KMS-11 (cell line): Measurements from ENCODE around the gene BRSK1.

ENCODE experiments used
- H2AFZ ChIP-seq: fragments of 200-600 bp; sonication (generic); 2 replicates; pipeline ENCODE4 v1.6.1; 2016; ENCODE audit warnings: antibody characterized with exemption, mixed run types, low read depth
- H3K27ac ChIP-seq: fragments of 200-600 bp; sonication (generic); 2 replicates; pipeline ENCODE4 v1.6.1; 2016; ENCODE audit warnings: mild to moderate bottlenecking, mixed run types
- H3K27me3 ChIP-seq: fragments of 200-600 bp; sonication (generic); 2 replicates; pipeline ENCODE4 v1.6.1; 2017; ENCODE audit warnings: mild to moderate bottlenecking, low read depth, mixed run types, moderate library complexity; ENCODE audit not compliant: insufficient read depth
- H3K36me3 ChIP-seq: fragments of 200-600 bp; sonication (generic); 2 replicates; pipeline ENCODE4 v1.6.1; 2017; ENCODE audit warnings: mild to moderate bottlenecking, mixed run types; ENCODE audit not compliant: insufficient read depth
- H3K4me1 ChIP-seq: fragments of 200-600 bp; sonication (generic); 2 replicates; pipeline ENCODE4 v1.6.1; 2016; ENCODE audit warnings: mild to moderate bottlenecking, low read depth, mixed run types; ENCODE audit not compliant: poor library complexity, severe bottlenecking
- H3K4me2 ChIP-seq: fragments of 200-600 bp; sonication (generic); 2 replicates; pipeline ENCODE4 v1.7.0; 2016; ENCODE audit warnings: mild to moderate bottlenecking, mixed run types
- H3K4me3 ChIP-seq: fragments of 200-600 bp; sonication (generic); IDR thresholded peaks from 2 replicates; pipeline ENCODE4 v1.6.1; 2017; ENCODE audit warnings: low read depth, low read length, mixed read lengths; ENCODE audit not compliant: insufficient read depth
- H3K79me2 ChIP-seq: fragments of 200-600 bp; sonication (generic); 2 replicates; pipeline ENCODE4 v1.6.1; 2016; ENCODE audit warnings: low read depth, mixed run types; ENCODE audit not compliant: insufficient read depth
- H3K9ac ChIP-seq: fragments of 200-600 bp; sonication (generic); 2 replicates; pipeline ENCODE4 v1.6.1; 2016; ENCODE audit warnings: mild to moderate bottlenecking, mixed run types
- H4K20me1 ChIP-seq: fragments of 200-600 bp; sonication (generic); 2 replicates; pipeline ENCODE4 v1.6.1; 2016; ENCODE audit warnings: mild to moderate bottlenecking, mixed run types; ENCODE audit not compliant: insufficient read depth
- TF ChIP-seq, protein P1 (sequence below): fragments of 200-600 bp; sonication (generic); conservative IDR thresholded peaks from 2 replicates; pipeline ENCODE4 v1.6.1; 2017; ENCODE audit warnings: low read depth, mild to moderate bottlenecking, antibody characterized with exemption, low read length, moderate library complexity, mixed read lengths

Gene BRSK1

GRCh38 chr19:55305983-55306562 lies 22.3 kb downstream of the BRSK1 start:
- H2AFZ ChIP-seq = no peak overlapping the region
- TF ChIP-seq, protein P1, sequence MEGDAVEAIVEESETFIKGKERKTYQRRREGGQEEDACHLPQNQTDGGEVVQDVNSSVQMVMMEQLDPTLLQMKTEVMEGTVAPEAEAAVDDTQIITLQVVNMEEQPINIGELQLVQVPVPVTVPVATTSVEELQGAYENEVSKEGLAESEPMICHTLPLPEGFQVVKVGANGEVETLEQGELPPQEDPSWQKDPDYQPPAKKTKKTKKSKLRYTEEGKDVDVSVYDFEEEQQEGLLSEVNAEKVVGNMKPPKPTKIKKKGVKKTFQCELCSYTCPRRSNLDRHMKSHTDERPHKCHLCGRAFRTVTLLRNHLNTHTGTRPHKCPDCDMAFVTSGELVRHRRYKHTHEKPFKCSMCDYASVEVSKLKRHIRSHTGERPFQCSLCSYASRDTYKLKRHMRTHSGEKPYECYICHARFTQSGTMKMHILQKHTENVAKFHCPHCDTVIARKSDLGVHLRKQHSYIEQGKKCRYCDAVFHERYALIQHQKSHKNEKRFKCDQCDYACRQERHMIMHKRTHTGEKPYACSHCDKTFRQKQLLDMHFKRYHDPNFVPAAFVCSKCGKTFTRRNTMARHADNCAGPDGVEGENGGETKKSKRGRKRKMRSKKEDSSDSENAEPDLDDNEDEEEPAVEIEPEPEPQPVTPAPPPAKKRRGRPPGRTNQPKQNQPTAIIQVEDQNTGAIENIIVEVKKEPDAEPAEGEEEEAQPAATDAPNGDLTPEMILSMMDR = no peak
- H3K27ac ChIP-seq = no peak overlapping the region

DNA sequence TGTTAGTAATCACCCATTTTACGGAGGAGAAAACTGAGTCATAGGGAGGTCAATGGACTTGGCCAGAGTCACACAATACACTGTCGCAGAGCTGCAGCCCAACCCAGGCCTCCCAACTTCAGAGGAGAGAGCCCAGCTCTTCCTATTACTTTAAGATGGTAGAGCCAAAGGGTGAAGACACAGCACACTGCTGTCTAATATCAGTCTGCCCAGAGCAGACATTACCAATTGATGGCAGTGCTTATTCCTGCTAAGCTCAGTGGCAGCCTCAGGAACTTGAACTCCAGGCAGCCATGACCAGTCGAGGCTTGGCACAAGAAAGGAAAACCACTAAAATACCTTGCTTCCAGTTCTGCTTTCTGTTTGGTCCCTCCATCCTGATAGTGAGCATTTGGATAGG lies 22.9 kb downstream of the BRSK1 start:
- Histone ChIP-seq H3K36me3 (no peaks in the 10 kb centered on the region), H3K4me1 (peaks cover 4% of the 10 kb centered on the region)

More at GRCh38 chr19:55305983-55306562, 22.3 kb downstream of the BRSK1 start:
- H3K36me3 ChIP-seq = no peaks in the 10 kb centered on the region
- no peaks in the 10 kb centered on the region for H3K79me2 ChIP-seq
- no peak overlapping the region for H3K9ac ChIP-seq
- no peak overlapping the region for H3K4me2 ChIP-seq
- H4K20me1 ChIP-seq = no peaks in the 10 kb centered on the region
- peaks cover 11% of the 10 kb centered on the region for H3K4me1 ChIP-seq
- H3K27me3 ChIP-seq = no peaks in the 10 kb centered on the region
- no peak overlapping the region for H3K4me3 ChIP-seq

GRCh38 chr19:55308281-55308680 lies 24.5 kb downstream of the BRSK1 start:
- Histone ChIP-seq H3K4me2 (no peak overlapping the region), H2AFZ (no peak overlapping the region), H3K27ac (no peak overlapping the region), H3K4me3 (no peak overlapping the region), H4K20me1 (no peaks in the 10 kb centered on the region), H3K79me2 (no peaks in the 10 kb centered on the region), H3K27me3 (no peaks in the 10 kb centered on the region), H3K4me1 (no peaks in the 10 kb centered on the region), H3K36me3 (no peaks in the 10 kb centered on the region), H3K9ac (no peak overlapping the region)
- TF ChIP-seq, protein P1 = no peak

More for the DNA sequence above, 22.9 kb downstream of the BRSK1 start:
- no peaks in the 10 kb centered on the region for H3K79me2 ChIP-seq
- no peak overlapping the region for H3K4me2 ChIP-seq
- TF ChIP-seq, protein P1 = no peak
- no peak overlapping the region for H3K9ac ChIP-seq
- H4K20me1 ChIP-seq = no peaks in the 10 kb centered on the region
- H3K27me3 ChIP-seq = no peaks in the 10 kb centered on the region
- no peak overlapping the region for H3K27ac ChIP-seq
- H2AFZ ChIP-seq = no peak overlapping the region
- no peak overlapping the region for H3K4me3 ChIP-seq

GRCh38 chr19:55309448-55309847 lies 25.7 kb downstream of the BRSK1 start:
- no peaks in the 10 kb centered on the region for H3K79me2 ChIP-seq
- TF ChIP-seq, protein P1 = no peak
- no peaks in the 10 kb centered on the region for H4K20me1 ChIP-seq
- no peaks in the 10 kb centered on the region for H3K36me3 ChIP-seq
- H2AFZ ChIP-seq = no peak overlapping the region
- no peaks in the 10 kb centered on the region for H3K27me3 ChIP-seq
- no peak overlapping the region for H3K9ac ChIP-seq
- no peaks in the 10 kb centered on the region for H3K4me1 ChIP-seq
- H3K4me2 ChIP-seq = no peak overlapping the region
- H3K27ac ChIP-seq = no peak overlapping the region
- no peak overlapping the region for H3K4me3 ChIP-seq
